NCI-H82 (cell line): ENCODE data around the gene NOL9.

ENCODE experiments used
- DNase-seq: peaks from one replicate; lab custom pipeline; 2025; lab: John Stamatoyannopoulos, UW

NOL9 gene

DNA sequence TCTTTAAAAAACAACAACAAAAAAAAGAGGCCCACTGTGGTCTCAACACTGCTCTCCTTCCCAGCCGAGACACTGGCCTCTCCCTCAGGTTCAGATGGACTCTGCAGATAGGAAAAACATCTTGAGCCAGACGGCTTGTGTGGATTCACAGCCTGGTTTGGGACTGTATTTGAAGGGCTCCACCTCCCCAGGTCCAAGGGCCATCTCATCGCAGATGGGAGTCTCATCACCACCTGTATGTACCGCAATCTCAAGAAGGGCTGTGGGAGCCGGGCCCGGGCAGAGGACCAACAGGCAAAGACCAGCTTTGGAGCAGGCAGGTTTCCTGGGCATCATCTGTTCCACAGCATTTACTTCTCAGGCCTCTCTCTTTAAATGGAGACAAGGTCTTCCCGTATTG is 35.7 kb upstream of the NOL9 start:
- DNase-seq, result no peak

DNA sequence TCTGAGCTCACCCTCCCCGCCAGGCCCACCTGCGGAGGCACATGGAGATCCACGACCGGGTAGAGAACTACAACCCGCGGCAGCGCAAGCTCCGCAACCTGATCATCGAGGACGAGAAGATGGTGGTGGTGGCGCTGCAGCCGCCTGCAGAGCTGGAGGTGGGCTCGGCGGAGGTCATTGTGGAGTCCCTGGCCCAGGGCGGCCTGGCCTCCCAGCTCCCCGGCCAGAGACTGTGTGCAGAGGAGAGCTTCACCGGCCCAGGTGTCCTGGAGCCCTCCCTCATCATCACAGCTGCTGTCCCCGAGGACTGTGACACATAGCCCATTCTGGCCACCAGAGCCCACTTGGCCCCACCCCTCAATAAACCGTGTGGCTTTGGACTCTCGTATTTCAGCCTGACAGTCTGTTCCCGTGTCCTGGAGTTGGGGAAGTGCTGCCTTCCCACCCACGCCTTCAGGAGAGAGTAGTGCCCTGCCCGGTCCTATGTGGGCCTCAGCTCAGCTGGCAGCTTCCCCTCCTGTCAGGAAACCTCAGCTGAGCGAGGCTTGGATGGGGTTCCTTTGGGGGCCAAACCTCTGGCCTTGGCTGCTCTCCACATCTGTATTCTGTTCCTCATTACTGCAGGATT is 34.7 kb upstream of the NOL9 start:
- peak; percentile 20 for DNase-seq

DNA sequence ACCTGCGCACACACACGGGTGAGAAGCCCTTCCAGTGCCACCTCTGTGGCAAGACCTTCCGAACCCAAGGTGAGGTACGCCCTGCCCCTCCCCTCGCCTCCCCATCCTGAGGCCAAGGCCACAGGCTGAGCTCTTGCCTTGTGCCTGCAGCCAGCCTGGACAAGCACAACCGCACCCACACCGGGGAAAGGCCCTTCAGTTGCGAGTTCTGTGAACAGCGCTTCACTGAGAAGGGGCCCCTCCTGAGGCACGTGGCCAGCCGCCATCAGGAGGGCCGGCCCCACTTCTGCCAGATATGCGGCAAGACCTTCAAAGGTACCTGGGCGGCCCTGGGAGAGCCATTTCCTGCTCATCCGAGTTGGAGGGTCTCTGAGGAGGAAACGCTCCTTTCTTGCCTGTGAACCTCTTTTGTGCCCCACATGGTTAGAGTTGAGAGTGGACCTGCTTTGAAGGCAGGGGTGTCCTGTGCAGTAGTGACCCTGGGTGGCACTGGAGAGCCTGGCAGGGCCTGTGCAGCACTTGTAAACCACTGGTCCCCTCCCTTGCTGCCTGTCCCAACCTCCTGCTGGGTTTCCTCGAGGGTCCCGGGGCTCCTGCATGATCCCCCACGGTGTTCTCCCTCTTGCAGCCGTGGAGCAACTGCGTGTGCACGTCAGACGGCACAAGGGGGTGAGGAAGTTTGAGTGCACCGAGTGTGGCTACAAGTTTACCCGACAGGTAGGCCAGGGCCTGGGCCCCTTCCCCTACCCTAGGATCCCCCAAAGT is 34.0 kb upstream of the NOL9 start:
- no peak for DNase-seq

DNA sequence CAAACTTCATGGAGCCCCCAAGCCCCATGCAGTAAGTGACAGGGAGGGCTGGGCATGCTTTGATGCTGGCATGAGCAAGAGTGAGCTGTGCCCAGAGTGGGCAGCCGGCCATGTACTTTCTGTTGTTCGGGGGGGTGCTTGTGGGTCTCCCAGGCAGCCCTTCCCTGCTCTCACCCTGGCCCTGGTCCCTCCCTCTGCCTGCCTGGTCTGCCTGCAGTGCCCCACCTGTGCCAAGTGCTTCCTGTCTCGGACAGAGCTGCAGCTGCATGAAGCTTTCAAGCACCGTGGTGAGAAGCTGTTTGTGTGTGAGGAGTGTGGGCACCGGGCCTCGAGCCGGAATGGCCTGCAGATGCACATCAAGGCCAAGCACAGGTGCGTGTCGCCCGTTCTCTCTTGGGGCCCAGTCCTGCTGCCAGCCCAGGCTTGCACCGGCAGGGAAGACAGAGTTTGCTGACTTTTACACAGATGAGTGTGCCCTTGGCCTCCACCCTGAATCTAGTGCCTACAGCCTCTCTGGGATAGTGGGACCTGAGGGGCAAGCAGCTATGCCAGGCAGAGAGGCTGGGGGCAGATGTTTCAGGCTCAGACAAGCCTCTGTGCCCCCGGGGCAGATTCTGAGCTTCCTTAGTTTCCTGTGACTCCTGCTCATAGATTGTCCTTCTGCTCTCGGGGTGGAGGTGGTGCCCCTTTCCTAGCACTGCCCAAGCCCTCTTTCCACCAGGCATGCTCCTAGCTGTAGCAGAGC is 33.1 kb upstream of the NOL9 start:
- no peak for DNase-seq

GRCh38 chr1:6586404-6586816 is 32.1 kb upstream of the NOL9 start:
- no peak for DNase-seq

DNA sequence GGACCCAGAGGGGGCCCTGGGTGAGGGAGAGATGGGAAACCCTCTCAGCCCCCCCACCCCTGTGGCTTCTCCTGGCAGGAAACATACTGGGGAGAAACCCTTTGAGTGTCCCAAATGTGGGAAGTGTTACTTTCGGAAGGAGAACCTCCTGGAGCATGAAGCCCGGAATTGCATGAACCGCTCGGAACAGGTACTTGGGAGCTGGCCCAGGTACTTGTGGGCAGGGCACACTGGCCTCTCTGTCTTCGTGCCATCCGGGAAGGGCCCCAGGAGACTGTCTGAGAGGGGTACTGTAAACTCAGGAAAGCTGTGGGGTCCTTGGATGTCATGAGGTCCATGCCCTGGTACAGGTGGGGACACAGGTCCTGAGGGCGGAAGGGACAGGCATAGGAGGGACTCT is 31.5 kb upstream of the NOL9 start:
- no peak for DNase-seq

DNA sequence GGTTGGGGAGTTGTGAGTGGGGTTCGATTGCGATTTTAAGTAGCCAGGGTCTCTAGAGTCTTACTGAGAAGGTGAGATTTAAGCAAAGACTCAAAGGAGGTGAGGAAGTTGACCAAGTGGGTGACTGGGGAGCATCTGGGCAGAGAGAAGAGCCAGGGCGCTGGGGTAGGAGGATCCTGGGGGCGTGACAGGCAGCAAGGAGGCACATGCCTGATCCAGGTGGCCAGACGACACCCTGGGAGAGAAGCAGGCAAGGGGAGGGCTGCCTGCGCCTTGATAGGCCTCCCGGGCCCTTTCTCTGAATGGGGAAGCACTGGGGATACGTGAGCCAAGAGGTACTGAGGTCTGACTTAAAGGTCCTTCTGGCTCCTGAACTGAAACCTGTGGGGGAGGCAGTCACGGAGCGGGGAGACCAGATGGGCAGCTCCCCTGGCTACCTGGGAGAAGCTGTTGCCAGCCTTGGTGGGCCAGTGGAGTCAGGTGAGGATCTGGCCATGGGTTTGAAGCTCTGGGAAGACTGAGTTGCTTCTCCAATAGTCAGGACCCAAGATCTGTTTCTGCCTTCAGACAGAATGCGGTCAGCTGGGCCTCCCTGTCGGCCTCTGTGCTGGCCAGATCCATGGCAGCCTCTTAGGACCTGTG is 30.9 kb upstream of the NOL9 start:
- no peak for DNase-seq

- no peak for DNase-seq
Observed at GRCh38 chr1:6584126-6585080, 30.1 kb upstream of the NOL9 start.

DNA sequence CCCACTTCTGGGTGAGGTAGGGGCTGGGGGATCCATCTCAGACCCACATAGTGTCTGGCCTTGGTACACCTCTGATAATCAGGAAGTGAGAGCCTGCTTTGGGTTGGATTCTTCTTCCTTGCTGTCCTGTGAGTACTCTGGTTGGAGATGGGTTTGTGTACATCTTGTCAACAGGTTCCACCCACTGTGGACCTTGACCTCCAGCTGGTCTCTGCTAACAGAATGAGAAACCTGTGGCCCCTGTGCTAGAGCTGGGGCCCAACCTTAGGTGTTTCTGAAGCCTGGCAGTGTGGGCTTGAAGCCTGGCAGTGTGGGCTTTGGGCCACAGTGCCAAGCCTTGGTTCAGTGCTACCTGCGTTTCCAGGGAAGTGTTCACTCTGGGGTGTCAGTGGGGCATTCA is 28.1 kb upstream of the NOL9 start:
- DNase-seq, result no peak

DNA sequence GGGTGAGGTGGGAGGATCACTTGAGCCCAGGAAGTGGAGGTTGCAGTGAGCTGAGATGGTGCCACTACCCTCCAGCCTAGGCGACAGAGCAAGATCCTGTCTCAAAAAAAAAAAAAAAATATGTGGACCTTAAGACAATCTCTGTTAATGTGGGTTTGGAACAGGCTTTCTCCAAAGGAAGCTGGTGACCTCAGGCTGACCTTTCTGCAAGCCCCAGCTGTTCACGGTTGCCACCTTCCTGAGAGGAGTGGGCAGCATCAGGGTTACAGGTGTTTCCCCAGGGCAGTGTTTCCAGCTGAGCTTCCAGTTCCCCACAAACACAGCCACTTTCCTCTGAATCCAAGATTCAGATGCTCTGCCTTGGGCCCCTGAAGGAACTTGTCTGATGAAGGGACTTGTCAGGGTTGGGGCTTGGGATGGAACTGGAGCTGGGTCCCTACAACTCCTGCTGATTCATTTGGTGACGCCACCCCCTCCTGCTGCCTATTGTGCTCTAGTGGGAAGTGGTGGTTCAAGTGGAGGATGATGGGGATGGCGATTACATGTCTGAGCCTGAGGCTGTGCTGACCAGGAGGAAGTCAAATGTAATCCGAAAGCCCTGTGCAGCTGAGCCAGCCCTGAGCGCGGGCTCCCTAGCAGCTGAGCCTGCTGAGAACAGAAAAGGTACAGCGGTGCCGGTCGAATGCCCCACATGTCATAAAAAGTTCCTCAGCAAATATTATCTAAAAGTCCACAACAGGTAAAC is 27.4 kb upstream of the NOL9 start:
- DNase-seq, result no peak

DNA sequence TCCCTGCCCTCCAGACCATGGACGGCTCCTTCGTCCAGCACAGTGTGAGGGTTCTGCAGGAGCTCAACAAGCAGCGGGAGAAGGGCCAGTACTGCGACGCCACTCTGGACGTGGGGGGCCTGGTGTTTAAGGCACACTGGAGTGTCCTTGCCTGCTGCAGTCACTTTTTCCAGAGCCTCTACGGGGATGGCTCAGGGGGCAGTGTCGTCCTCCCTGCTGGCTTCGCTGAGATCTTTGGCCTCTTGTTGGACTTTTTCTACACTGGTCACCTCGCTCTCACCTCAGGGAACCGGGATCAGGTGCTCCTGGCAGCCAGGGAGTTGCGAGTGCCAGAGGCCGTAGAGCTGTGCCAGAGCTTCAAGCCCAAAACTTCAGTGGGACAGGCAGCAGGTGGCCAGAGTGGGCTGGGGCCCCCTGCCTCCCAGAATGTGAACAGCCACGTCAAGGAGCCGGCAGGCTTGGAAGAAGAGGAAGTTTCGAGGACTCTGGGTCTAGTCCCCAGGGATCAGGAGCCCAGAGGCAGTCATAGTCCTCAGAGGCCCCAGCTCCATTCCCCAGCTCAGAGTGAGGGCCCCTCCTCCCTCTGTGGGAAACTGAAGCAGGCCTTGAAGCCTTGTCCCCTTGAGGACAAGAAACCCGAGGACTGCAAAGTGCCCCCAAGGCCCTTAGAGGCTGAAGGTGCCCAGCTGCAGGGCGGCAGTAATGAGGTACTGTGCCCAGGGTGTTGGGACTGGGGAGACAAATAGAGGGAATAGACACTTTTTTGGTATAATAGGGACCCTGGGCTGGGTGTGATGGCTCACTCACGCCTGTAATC is 26.5 kb upstream of the NOL9 start:
- peak; percentile 51 for DNase-seq

- no peak for DNase-seq
Observed at GRCh38 chr1:6580119-6580592, 25.8 kb upstream of the NOL9 start.

GRCh38 chr1:6579374-6580118 is 25.2 kb upstream of the NOL9 start, which contains the start of gene ZBTB48:
ZBTB48 (plus strand) TSS chr1:6579994; CDS start chr1:6580610, 616 bp downstream.
- peak; percentile 99 for DNase-seq

GRCh38 chr1:6578624-6579373 is 24.5 kb upstream of the NOL9 start:
- no peak for DNase-seq

GRCh38 chr1:6577831-6578525 is 23.7 kb upstream of the NOL9 start:
- no peak for DNase-seq

- DNase-seq, result no peak
Observed at GRCh38 chr1:6574818-6575217, 20.5 kb upstream of the NOL9 start.

- DNase-seq, result peak; percentile 29
Observed at GRCh38 chr1:6574025-6574620, 19.8 kb upstream of the NOL9 start.
